Transverse colon (tissue), 4 donors: ENCODE results near the gene ELAC1. TPM values are rescaled to one million over a fixed set of nuclear protein-coding genes. Genes with fewer than 3 reads are reported as not detected.

Experiments
- DNase-seq: peaks from one replicate; pipeline ENCODE4 v3.0.0-alpha.2; 2019
- H3K27ac ChIP-seq, 4 donors: fragments of 200-600 bp; sonication (generic); 2 replicates each; pipeline ENCODE4 v1.5.1; 2016 to 2018; ENCODE audit warnings: inconsistent platforms in 4 of 4
- H3K27me3 ChIP-seq: fragments of 200-600 bp; sonication (generic); 2 replicates; pipeline ENCODE4 v1.5.1; 2017; ENCODE audit warnings: inconsistent platforms
- H3K36me3 ChIP-seq, 4 donors: fragments of 200-600 bp; sonication (generic); 2 replicates each; pipeline ENCODE4 v1.5.1; 2017 to 2019; ENCODE audit warnings: inconsistent platforms in 4 of 4
- H3K4me1 ChIP-seq, 4 donors: fragments of 200-600 bp; sonication (generic); 2 replicates each; pipeline ENCODE4 v1.5.1; 2017 to 2020; ENCODE audit warnings: inconsistent platforms in 4 of 4
- H3K4me3 ChIP-seq, 4 donors: fragments of 200-600 bp; sonication (generic); 1 replicate in 1 of 4; 2 replicates in 3 of 4; pipeline versions ENCODE4 v1.5.1 to v1.6.1; 2017 to 2019; ENCODE audit warnings: inconsistent platforms in 4 of 4
- H3K9me3 ChIP-seq, 2 donors: fragments of 200-600 bp; sonication (generic); 2 replicates each; pipeline ENCODE4 v1.5.1; 2017 to 2019; ENCODE audit warnings: inconsistent platforms in 2 of 2
- CTCF ChIP-seq, 5 experiments: fragments of 200-600 bp in 3 of 5; fragments of 450-650 bp in 2 of 5; sonication (generic) in 3 of 5; IDR thresholded peaks; 1 replicate in 2 of 5; 2 replicates in 3 of 5; pipeline ENCODE4 v1.5.1; 2016 to 2017; ENCODE audit warnings: antibody characterized with exemption in 5 of 5, inconsistent platforms in 3 of 5, mild to moderate bottlenecking in 2 of 5, moderate library complexity in 1 of 5
- EP300 ChIP-seq: sonication (generic); formaldehyde crosslinking; IDR thresholded peaks from one replicate; pipeline ENCODE4 v1.6.1; 2017; ENCODE audit warnings: antibody characterized with exemption, low read depth
- POLR2A ChIP-seq: fragments of 450-650 bp; IDR thresholded peaks from one replicate; pipeline ENCODE4 v1.6.1; 2016; ENCODE audit warnings: antibody characterized with exemption, mild to moderate bottlenecking, moderate library complexity
- POLR2AphosphoS5 ChIP-seq, 3 donors: sonication (generic); formaldehyde crosslinking; IDR thresholded peaks; one replicate each; pipeline ENCODE4 v1.6.1; 2016; ENCODE audit warnings: antibody characterized with exemption in 3 of 3
- WGBS, 2 donors: methylation state at CpG; one replicate each; pipeline ENCODE4 v1.1.5; 2018; ENCODE audit warnings: low coverage in 1 of 2; 5-methylcytosine and 5-hydroxymethylcytosine counted together
- in situ Hi-C, 4 donors: fragments of 200-750 bp; cut with MboI; loops; one replicate each; pipeline versions ENCODE4 v1.15.0 to v1.15.1; 2017; ENCODE audit warnings: low sequenced_read_pairs in 3 of 4, low pct_ligation_motif_present in 1 of 4, low pct_unique_long_range_greater_than_20kb in 1 of 4
- intact Hi-C: fragments of 100-400 bp; cut with DNase I; formaldehyde crosslinking; loops from one replicate; pipeline ENCODE4 v1.15.1; 2023; ENCODE audit warnings: low total_unique reads
- total RNA-seq, 4 donors: library from RNA; depleted of rRNA; stranded (reverse); fragments of >200 nt; gene quantifications; one replicate each; pipeline ENCODE4 v1.1.0, GENCODE V29; 2016

Gene ELAC1
- total RNA-seq, 4 donors from 2014 or later: 3.2 to 9.6 (median 6.4) TPM; not detected in 1

DNA sequence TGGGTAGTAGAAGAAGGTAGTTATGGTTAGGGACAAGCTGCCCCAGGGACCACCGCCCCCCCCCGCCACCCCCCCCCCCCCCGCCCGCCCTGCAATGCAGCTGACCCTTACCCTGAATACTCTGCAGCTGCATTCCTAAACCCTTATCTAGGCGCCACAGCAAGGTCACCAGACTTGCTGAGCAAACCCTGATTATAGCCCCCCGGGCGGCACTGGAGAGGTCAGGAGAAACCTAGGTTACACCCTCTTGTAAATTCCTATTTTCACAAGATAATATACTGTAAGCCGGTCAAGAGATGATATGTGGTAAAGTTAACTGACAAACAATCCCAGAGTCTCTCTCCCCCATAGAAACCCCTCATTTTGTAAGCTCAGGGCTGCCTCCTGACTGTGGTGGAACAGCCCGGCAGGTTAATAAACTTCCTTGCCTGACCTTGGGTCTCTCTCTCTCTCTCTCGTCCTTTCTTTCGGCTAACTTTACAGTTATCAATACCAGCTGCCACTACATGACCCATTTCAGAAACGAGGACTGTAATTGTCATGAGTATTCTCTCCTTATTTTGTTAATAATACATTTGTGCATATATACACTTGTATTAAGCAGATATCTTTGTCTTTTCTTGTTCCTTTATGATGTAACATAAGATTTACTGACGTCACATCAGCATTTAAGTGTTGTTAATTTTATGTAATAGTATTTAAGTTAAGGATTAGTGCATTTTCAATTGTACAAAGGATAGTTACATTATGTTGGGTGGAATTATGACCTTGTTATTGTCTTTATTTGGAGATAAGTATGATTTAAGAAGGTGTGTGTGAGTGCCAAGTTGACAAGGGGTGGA is 39.3 kb downstream of the ELAC1 start:
- Histone ChIP-seq H3K36me3 (no peaks in the 10 kb centered on the region), H3K27ac (no peak overlapping the region), H3K4me3 (no peak overlapping the region), H3K4me1 (peaks cover 0 to 17% (median 2%) of the 10 kb centered on the region in 4 donors), H3K27me3 (no peaks in the 10 kb centered on the region), H3K9me3 (no peaks in the 10 kb centered on the region)
- TF ChIP-seq POLR2A: no peak
- TF ChIP-seq POLR2AphosphoS5 (IDR thresholded peaks at IDR 0.05): no peak
- TF ChIP-seq CTCF (IDR thresholded peaks at IDR 0.05): no peak
- in situ Hi-C loops (no loop called here), intact Hi-C loops (no loop called here)
- no peak for DNase-seq
- WGBS, 2 donors: 62 to 71% methylated on average over 7 of the region's 13 CpGs

DNA sequence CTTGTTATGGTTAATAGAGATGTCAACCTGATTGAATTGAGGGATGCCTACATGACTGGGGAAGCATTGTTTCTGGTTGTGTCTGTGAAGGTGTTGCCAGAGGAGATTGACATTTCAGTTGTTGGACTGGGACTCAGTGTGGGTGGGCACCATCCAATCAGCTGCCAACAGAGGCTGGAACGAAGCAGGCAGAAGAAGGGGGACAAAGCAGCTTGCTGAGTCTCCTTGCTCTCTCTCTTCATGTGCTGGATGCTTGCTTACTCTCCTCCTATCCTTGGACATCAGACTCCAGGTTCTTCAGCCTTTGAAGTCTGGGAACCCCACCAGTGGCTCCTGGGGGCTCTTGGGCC is 39.9 kb downstream of the ELAC1 start:
- H3K4me3 ChIP-seq: no peak overlapping the region
- intact Hi-C loops (no loop called here), in situ Hi-C loops (no loop called here)
- DNase-seq: no peak
- TF ChIP-seq CTCF (IDR thresholded peaks at IDR 0.05) (no peak), EP300 (no peak), POLR2A (no peak), POLR2AphosphoS5 (IDR thresholded peaks at IDR 0.05) (no peak)
- no peaks in the 10 kb centered on the region for H3K36me3 ChIP-seq
- no peak overlapping the region for H3K27ac ChIP-seq
- peaks cover 0 to 17% (median 2%) of the 10 kb centered on the region in 4 donors for H3K4me1 ChIP-seq
- 82 to 83% methylated on average over 1 of the region's 1 CpG for WGBS, 2 donors
- H3K9me3 ChIP-seq: no peaks in the 10 kb centered on the region
- H3K27me3 ChIP-seq: no peaks in the 10 kb centered on the region

GRCh38 chr18:51009072-51009471 is 41.2 kb downstream of the ELAC1 start:
- H3K27ac ChIP-seq: no peak overlapping the region
- in situ Hi-C loops: no loop called here
- peaks cover 0 to 17% (median 2%) of the 10 kb centered on the region in 4 donors for H3K4me1 ChIP-seq
- no peak overlapping the region for H3K4me3 ChIP-seq
- TF ChIP-seq POLR2A (no peak), POLR2AphosphoS5 (IDR thresholded peaks at IDR 0.05) (no peak), CTCF (IDR thresholded peaks at IDR 0.05) (no peak), EP300 (no peak)
- intact Hi-C loops: no loop called here
- no peaks in the 10 kb centered on the region for H3K27me3 ChIP-seq
- H3K36me3 ChIP-seq: no peaks in the 10 kb centered on the region
- DNase-seq: no peak
- no peaks in the 10 kb centered on the region for H3K9me3 ChIP-seq

GRCh38 chr18:51010218-51010617 is 42.4 kb downstream of the ELAC1 start:
- in situ Hi-C loops: no loop called here
- no peak for DNase-seq

More at GRCh38 chr18:51010218-51010617, 42.4 kb downstream of the ELAC1 start:
- no peaks in the 10 kb centered on the region for H3K27me3 ChIP-seq
- TF ChIP-seq CTCF (IDR thresholded peaks at IDR 0.05) (no peak), POLR2A (no peak), EP300 (no peak), POLR2AphosphoS5 (IDR thresholded peaks at IDR 0.05) (no peak)
- H3K27ac ChIP-seq: no peak overlapping the region
- no peaks in the 10 kb centered on the region for H3K36me3 ChIP-seq
- H3K9me3 ChIP-seq: no peaks in the 10 kb centered on the region
- peaks cover 0 to 17% (median 2%) of the 10 kb centered on the region in 4 donors for H3K4me1 ChIP-seq
- no peak overlapping the region for H3K4me3 ChIP-seq
- intact Hi-C loops: no loop called here
